SU-DHL-6 (cell line): Measurements from ENCODE around the gene GABRB3.

ENCODE experiments used
- H2AFZ ChIP-seq: fragments of 200-600 bp; sonication (generic); 2 replicates; pipeline ENCODE4 v1.6.1; 2014; ENCODE audit warnings: low read depth, mild to moderate bottlenecking, moderate library complexity, mixed read lengths, antibody characterized with exemption, low read length; ENCODE audit not compliant: severe bottlenecking
- H3F3A ChIP-seq: fragments of 200-600 bp; shearing (Covaris generic); 2 replicates; pipeline ENCODE4 v1.6.0; 2016; ENCODE audit warnings: antibody characterized with exemption, mild to moderate bottlenecking; ENCODE audit not compliant: insufficient read depth
- H3K27ac ChIP-seq: fragments of 200-600 bp; sonication (generic); 2 replicates; pipeline ENCODE4 v1.5.1; 2016; ENCODE audit warnings: low read depth, mild to moderate bottlenecking, low read length, moderate library complexity, mixed read lengths
- H3K27me3 ChIP-seq: fragments of 200-600 bp; sonication (generic), shearing (Covaris generic); 2 replicates; pipeline ENCODE4 v1.6.0; 2014; ENCODE audit warnings: mild to moderate bottlenecking, low read length
- H3K36me3 ChIP-seq: fragments of 200-600 bp; sonication (generic); 2 replicates; pipeline ENCODE4 v1.6.1; 2014; ENCODE audit warnings: mild to moderate bottlenecking, low read length, mixed read lengths
- H3K4me2 ChIP-seq: fragments of 300-600, 200-600 bp; shearing (Covaris generic), sonication (generic); 2 replicates; pipeline ENCODE4 v1.6.0; 2014; ENCODE audit warnings: low read length, low read depth, mild to moderate bottlenecking; ENCODE audit not compliant: poor library complexity, severe bottlenecking
- H3K4me3 ChIP-seq: fragments of 200-600 bp; sonication (generic); 2 replicates; pipeline ENCODE4 v1.5.1; 2014; ENCODE audit warnings: antibody characterized with exemption, low read length, mild to moderate bottlenecking, mixed read lengths; ENCODE audit not compliant: insufficient read depth, poor library complexity, severe bottlenecking
- H3K79me2 ChIP-seq: fragments of 200-600 bp; sonication (generic); 2 replicates; pipeline ENCODE4 v1.6.1; 2014; ENCODE audit warnings: mild to moderate bottlenecking, low read length, moderate library complexity; ENCODE audit not compliant: insufficient read depth
- H3K9ac ChIP-seq: fragments of 200-600 bp; sonication (generic); 2 replicates; pipeline ENCODE4 v1.7.0; 2014; ENCODE audit warnings: mild to moderate bottlenecking, low read length
- H3K9me2 ChIP-seq: fragments of 200-600 bp; sonication (generic); replicated peaks from 2 replicates; pipeline ENCODE4 v1.6.1; 2014; ENCODE audit warnings: low read length; ENCODE audit not compliant: insufficient read depth
- H3K9me3 ChIP-seq: fragments of 200-600 bp; sonication (generic); 2 replicates; pipeline ENCODE4 v1.6.1; 2014; ENCODE audit warnings: low read length, mixed read lengths; ENCODE audit not compliant: insufficient read depth
- H4K20me1 ChIP-seq: fragments of 200-600 bp; sonication (generic); 2 replicates; pipeline ENCODE4 v1.6.1; 2014; ENCODE audit warnings: low read depth, mild to moderate bottlenecking, antibody characterized with exemption, low read length, moderate library complexity, mixed read lengths
- CTCF ChIP-seq: fragments of 200-600 bp; sonication (generic); IDR thresholded peaks from one replicate; pipeline ENCODE4 v1.5.1; 2017; ENCODE audit warnings: antibody characterized with exemption, mild to moderate bottlenecking, low read length, moderate library complexity; ENCODE audit not compliant: insufficient read depth, poor library complexity, severe bottlenecking
- EZH2phosphoT487 ChIP-seq: fragments of 200-600 bp; sonication (generic), shearing (Covaris generic); conservative IDR thresholded peaks from 2 replicates; pipeline ENCODE4 v1.6.1; 2018; ENCODE audit warnings: mild to moderate bottlenecking, antibody characterized with exemption, low read length, moderate library complexity, mixed read lengths

The GABRB3 gene

GRCh38 chr15:26564361-26564760, 208.5 kb downstream of the GABRB3 start:
- no peak overlapping the region for H2AFZ ChIP-seq
- H3K27ac ChIP-seq = no peak overlapping the region
- H3K27me3 ChIP-seq = no peaks in the 10 kb centered on the region
- TF ChIP-seq CTCF (no peak), EZH2phosphoT487 (no peak)
- no peak overlapping the region for H3K4me3 ChIP-seq
- H3K9me3 ChIP-seq = no peaks in the 10 kb centered on the region
- H3F3A ChIP-seq = no peaks in the 10 kb centered on the region
- H4K20me1 ChIP-seq = no peaks in the 10 kb centered on the region
- H3K4me2 ChIP-seq = no peak overlapping the region
- no peaks in the 10 kb centered on the region for H3K9me2 ChIP-seq
- H3K9ac ChIP-seq = no peak overlapping the region
- H3K36me3 ChIP-seq = no peaks in the 10 kb centered on the region; the same call in 1 of the 2 replicates
- H3K79me2 ChIP-seq = no peaks in the 10 kb centered on the region

GRCh38 chr15:26562336-26562735, 210.5 kb downstream of the GABRB3 start:
- Histone ChIP-seq H3K9me2 (no peaks in the 10 kb centered on the region), H3K9me3 (no peaks in the 10 kb centered on the region), H4K20me1 (no peaks in the 10 kb centered on the region), H3F3A (no peaks in the 10 kb centered on the region), H2AFZ (no peak overlapping the region), H3K4me3 (no peak overlapping the region), H3K27ac (no peak overlapping the region), H3K9ac (no peak overlapping the region), H3K36me3 (no peaks in the 10 kb centered on the region; the same call in 1 of the 2 replicates), H3K79me2 (no peaks in the 10 kb centered on the region), H3K4me2 (no peak overlapping the region), H3K27me3 (no peaks in the 10 kb centered on the region)
- no peak for TF ChIP-seq EZH2phosphoT487
- no peak for TF ChIP-seq CTCF

- H3K27me3 ChIP-seq = no peaks in the 10 kb centered on the region
- H3F3A ChIP-seq = no peaks in the 10 kb centered on the region
- TF ChIP-seq EZH2phosphoT487 (no peak), CTCF (no peak)
- H3K36me3 ChIP-seq = no peaks in the 10 kb centered on the region; the same call in 1 of the 2 replicates
- no peaks in the 10 kb centered on the region for H3K9me2 ChIP-seq
- H3K27ac ChIP-seq = no peak overlapping the region
- no peaks in the 10 kb centered on the region for H3K79me2 ChIP-seq
- no peaks in the 10 kb centered on the region for H3K9me3 ChIP-seq
- no peak overlapping the region for H3K9ac ChIP-seq
- H3K4me3 ChIP-seq = no peak overlapping the region
- no peak overlapping the region for H2AFZ ChIP-seq
- H4K20me1 ChIP-seq = no peaks in the 10 kb centered on the region
- H3K4me2 ChIP-seq = no peak overlapping the region
These were observed 211.0 kb downstream of the GABRB3 start for GRCh38 chr15:26561896-26562295.
